AG09309 (cell line): ENCODE measurements around the gene KDM2B.

Experiments used
- DNase-seq: peaks from one replicate; pipeline ENCODE4 v3.0.0-alpha.2; 2010; ENCODE audit warnings: low read depth
- H3K4me3 ChIP-seq: 2 replicates; pipeline ENCODE4 v1.5.1; 2011; ENCODE audit warnings: mild to moderate bottlenecking, low read depth, low read length, moderate library complexity; ENCODE audit not compliant: control insufficient read depth
- TF ChIP-seq, protein P1 (sequence below): IDR thresholded peaks from 2 replicates; pipeline ENCODE4 v1.5.1; 2011; ENCODE audit warnings: mild to moderate bottlenecking, low read depth, low read length, inconsistent platforms; ENCODE audit not compliant: insufficient read depth, control insufficient read depth; ENCODE audit errors: missing control alignments

KDM2B gene

DNA sequence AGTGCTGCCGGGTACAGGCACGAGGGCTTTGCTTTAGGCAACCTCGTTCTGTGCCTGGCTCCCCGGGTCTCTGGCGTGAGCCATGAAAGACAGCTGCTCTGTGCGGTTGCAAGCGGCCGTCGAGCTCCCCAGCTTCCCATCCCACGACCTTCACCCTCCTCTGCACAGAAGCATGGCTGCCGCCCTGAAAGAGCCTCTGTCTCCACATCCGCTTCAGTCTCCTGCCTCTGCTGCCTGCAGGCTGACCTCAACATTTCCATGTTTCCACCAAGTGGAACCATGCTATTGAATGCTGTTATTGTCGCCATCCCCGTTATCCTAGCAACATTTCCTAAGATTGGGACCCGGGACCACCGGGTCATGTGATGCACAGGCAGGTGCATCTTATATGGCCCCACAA is 57.1 kb downstream of the KDM2B start:
- H3K4me3 ChIP-seq, result no peak overlapping the region
- DNase-seq, result no peak
- TF ChIP-seq, protein P1, sequence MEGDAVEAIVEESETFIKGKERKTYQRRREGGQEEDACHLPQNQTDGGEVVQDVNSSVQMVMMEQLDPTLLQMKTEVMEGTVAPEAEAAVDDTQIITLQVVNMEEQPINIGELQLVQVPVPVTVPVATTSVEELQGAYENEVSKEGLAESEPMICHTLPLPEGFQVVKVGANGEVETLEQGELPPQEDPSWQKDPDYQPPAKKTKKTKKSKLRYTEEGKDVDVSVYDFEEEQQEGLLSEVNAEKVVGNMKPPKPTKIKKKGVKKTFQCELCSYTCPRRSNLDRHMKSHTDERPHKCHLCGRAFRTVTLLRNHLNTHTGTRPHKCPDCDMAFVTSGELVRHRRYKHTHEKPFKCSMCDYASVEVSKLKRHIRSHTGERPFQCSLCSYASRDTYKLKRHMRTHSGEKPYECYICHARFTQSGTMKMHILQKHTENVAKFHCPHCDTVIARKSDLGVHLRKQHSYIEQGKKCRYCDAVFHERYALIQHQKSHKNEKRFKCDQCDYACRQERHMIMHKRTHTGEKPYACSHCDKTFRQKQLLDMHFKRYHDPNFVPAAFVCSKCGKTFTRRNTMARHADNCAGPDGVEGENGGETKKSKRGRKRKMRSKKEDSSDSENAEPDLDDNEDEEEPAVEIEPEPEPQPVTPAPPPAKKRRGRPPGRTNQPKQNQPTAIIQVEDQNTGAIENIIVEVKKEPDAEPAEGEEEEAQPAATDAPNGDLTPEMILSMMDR, result no peak

DNA sequence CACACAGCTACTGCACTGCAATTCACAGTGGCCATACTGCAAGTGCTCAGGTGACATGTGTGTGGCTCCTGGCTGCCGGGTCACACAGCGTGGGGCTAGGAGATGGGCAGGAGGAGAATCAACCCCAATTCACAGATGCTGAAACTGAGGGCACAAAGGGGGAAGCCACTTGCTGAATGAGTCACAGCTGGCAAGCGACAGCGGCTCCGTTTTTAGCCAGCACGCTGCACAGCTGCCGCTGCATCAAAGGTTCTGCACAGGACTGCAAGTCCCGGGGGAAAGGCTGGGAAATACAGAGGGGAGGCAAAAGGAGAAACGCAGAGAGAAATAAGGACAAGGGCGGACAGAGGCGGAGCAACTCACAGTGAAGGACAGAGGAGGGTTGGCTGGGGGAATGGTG is 57.9 kb downstream of the KDM2B start:
- TF ChIP-seq, protein P1, result no peak
- no peak for DNase-seq
- no peak overlapping the region for H3K4me3 ChIP-seq

DNA sequence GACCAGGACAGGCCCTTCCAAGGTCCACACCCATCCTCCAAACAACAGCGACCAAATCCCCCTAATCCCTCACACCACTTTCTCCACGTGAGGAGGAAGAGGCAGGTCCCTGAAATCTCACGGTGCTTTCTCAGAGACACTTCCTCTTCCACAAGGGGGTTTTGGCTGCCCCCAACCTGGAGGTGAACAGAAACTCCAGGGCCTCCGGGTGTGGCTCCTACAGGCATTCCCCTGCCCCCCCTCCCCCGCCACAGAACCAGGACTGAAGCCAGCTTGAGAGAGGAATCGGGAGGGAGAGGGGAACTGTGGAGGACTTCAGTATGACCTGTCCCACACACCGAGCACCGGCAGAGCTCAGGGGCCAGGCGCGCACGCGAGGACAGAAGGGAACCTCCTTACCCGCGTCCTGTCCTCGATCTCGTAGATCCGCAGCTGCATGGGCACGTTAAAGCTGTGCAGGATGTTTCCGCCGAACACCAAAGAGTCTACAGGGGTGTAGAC is 60.2 kb downstream of the KDM2B start:
- no peak overlapping the region for H3K4me3 ChIP-seq
- no peak for DNase-seq
- TF ChIP-seq, protein P1, result no peak

DNA sequence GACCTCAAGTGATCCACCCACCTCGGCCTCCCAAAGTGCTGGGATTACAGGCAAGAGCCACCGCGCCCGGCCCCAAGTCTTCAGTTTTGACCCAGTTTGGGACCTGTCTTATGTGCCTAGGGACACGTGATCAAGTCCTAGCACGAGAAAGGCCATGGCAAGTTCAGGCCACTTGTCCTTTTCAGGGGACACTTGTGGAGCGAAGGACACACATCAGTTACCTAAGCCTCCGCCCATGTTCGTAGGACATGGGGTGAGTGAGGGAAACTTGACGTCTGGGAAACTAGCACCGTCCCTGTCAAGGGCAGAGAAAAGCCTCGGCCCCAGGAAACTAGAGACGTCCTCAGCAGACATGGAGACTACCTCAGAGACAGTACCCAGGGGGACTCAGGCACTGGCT is 60.7 kb downstream of the KDM2B start:
- H3K4me3 ChIP-seq, result no peak overlapping the region
- no peak for DNase-seq
- TF ChIP-seq, protein P1, result no peak

DNA sequence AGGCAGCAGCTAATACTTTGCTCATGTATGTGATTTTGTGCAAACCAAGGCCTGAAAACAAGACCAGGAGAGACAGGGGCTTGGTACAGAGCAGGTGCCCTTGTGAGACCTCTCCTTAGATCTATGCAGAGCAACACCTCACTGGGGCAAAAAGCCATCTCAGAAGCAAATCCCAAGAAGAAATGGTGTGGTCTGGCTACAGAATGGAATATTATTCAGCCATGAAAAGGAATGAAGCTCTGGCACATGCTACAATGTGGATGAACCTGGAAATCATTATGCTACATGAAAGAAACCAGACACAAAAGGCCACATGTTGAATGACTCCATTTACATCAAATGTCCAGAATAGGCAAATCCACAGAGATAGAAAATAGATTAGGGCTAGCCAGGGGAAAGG is 61.6 kb downstream of the KDM2B start:
- H3K4me3 ChIP-seq, result no peak overlapping the region
- TF ChIP-seq, protein P1, result no peak
- no peak for DNase-seq

DNA sequence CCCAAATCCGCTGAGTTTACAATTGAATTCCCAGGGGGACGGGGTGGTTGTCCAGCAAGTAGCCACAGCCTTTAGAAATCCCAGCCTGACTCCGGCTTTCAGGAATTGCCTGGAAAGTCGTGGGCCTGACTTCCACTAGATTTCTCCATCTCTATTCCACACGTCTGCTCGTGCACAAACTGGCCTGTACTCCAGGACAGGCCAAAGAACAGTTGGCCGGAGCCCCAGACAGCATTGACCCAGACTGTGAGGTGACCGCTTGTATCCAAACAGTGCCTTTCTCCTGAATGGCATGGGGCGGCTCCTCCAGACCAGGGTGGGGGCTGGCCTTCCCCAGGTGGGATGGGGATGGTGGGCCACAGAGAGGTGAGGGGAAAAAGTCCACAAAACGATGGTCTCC is 62.2 kb downstream of the KDM2B start:
- TF ChIP-seq, protein P1, result no peak
- no peak for DNase-seq
- no peak overlapping the region for H3K4me3 ChIP-seq
